ENCODE data around the gene MYL10. TPM values are rescaled to one million over a fixed set of nuclear protein-coding genes. Genes with fewer than 3 reads are reported as not detected.

Gene MYL10
- total RNA-seq, 2 donors from 2014 or later = not detected

DNA sequence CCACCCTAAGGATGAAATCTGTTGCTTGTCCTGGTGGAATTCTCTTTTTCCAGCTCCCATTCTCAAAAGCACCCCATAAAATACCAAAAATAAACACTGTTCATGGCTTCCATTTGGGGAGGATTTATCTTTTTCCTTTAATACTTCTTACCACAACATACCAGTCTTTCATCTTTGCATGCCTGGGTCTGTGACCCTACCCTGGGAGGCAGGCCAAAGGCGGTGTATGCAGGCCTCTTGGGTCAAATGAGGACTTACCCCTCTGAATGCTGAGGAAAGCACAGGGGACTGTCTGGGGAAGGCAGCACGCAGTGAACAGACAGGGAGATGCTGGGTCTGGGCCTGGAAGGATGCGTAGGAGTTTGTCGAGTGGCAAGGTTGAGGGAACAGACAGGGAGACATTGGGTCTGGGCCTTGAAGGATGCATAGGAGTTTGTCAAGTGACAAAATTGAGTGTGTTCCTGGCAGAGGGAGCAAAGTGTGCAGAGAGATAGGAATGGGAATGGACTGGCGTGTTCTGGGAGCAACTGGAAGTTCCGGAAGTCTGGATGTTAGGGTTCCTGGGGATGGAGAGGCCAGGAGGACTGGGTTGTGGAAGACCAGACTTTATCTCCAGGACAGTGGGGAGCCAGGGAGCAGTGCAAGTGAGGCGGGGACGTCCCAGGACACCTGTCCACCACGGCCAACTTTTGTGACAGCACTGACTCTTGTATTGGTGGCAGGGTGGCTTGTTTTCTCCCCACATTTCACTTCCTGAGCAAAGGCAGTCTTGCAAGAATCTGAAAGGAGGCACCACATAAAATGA, 40.8 kb downstream of the MYL10 start:
- ATAC-seq (replicated peaks) = no peak
- no peaks in the 10 kb centered on the region for H3K9me3 Mint-ChIP-seq
- H3K4me3 Mint-ChIP-seq = no peak overlapping the region
- no peaks in the 10 kb centered on the region for H3K4me1 Mint-ChIP-seq
- H3K27ac Mint-ChIP-seq = no peak overlapping the region
- H3K36me3 Mint-ChIP-seq (ENCODE audit: low read depth) = no peaks in the 10 kb centered on the region
- peaks cover under 1% of the 10 kb centered on the region for H3K27me3 Mint-ChIP-seq

- Mint-ChIP-seq H3K36me3 (ENCODE audit: low read depth) (no peaks in the 10 kb centered on the region), H3K9me3 (no peaks in the 10 kb centered on the region), H3K27me3 (peaks cover 7% of the 10 kb centered on the region), H3K4me1 (no peaks in the 10 kb centered on the region), H3K4me3 (no peak overlapping the region), H3K27ac (no peak overlapping the region)
- no peak for ATAC-seq (replicated peaks)
These were observed 42.0 kb downstream of the MYL10 start for GRCh38 chr7:101586906-101587677.

DNA sequence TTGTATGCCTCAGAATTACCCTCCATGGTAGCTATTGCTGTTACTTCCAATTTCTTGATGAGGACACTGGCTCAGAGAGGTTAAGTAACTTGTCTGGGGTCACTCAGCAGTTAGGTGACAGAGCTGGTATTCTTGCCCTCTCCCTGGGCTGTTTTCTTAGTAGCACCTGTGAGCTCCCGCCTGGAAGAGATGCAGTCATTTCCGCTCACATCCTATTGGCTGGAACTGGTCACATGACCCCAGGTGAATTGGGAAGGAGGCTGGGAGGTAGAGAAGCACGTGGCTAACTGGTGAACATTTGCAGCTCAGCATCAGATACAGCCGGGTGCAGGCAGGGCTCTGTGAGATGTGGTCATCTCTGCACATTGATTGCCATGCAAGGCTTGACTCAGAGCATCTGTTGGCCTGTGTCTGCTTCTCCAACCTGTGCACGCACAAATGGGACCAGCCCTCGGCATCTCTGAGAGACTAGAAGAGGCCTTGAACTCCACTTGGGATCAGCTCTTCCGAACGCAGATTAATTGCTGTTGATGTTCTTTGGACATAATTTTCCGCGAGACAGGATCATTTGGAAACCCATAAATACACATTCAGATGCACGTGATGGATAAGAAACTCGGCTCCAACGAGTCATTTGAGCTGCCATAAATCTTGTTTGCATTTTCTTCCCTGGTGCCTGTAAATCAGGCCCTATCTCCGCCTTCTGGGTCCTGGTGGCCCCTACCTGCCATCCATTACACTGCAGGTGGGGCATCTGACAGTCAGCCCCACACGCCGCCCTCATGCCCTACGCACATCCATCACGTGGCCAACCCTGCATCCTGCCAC, 42.8 kb downstream of the MYL10 start:
- ATAC-seq (replicated peaks) = no peak
- Mint-ChIP-seq H3K4me1 (no peaks in the 10 kb centered on the region), H3K27ac (no peak overlapping the region), H3K27me3 (peaks cover 13% of the 10 kb centered on the region), H3K9me3 (no peaks in the 10 kb centered on the region), H3K4me3 (no peak overlapping the region), H3K36me3 (ENCODE audit: low read depth) (no peaks in the 10 kb centered on the region)

- Mint-ChIP-seq H3K27me3 (peaks cover 16% of the 10 kb centered on the region), H3K4me3 (no peak overlapping the region), H3K4me1 (no peaks in the 10 kb centered on the region), H3K27ac (no peak overlapping the region), H3K36me3 (ENCODE audit: low read depth) (no peaks in the 10 kb centered on the region), H3K9me3 (no peaks in the 10 kb centered on the region)
- no peak for ATAC-seq (replicated peaks)
These were observed 46.1 kb downstream of the MYL10 start for GRCh38 chr7:101582971-101583370.

- H3K4me3 Mint-ChIP-seq = no peak overlapping the region
- H3K27ac Mint-ChIP-seq = no peak overlapping the region
- peaks cover 16% of the 10 kb centered on the region for H3K27me3 Mint-ChIP-seq
- H3K4me1 Mint-ChIP-seq = no peaks in the 10 kb centered on the region
- no peak for ATAC-seq (replicated peaks)
- no peaks in the 10 kb centered on the region for H3K9me3 Mint-ChIP-seq
- H3K36me3 Mint-ChIP-seq (ENCODE audit: low read depth) = no peaks in the 10 kb centered on the region
These were observed 47.2 kb downstream of the MYL10 start for GRCh38 chr7:101581891-101582290.

- Mint-ChIP-seq H3K4me1 (no peaks in the 10 kb centered on the region), H3K36me3 (ENCODE audit: low read depth) (no peaks in the 10 kb centered on the region), H3K9me3 (no peaks in the 10 kb centered on the region), H3K4me3 (no peak overlapping the region), H3K27me3 (peaks cover 20% of the 10 kb centered on the region), H3K27ac (no peak overlapping the region)
- ATAC-seq (replicated peaks) = no peak
These were observed 48.5 kb downstream of the MYL10 start for GRCh38 chr7:101580596-101580995.

GRCh38 chr7:101578552-101578951, 50.5 kb downstream of the MYL10 start:
- H3K9me3 Mint-ChIP-seq = peaks cover 3% of the 10 kb centered on the region
- H3K27ac Mint-ChIP-seq = no peak overlapping the region
- H3K4me1 Mint-ChIP-seq = no peaks in the 10 kb centered on the region
- H3K36me3 Mint-ChIP-seq (ENCODE audit: low read depth) = no peaks in the 10 kb centered on the region
- peaks cover 23% of the 10 kb centered on the region for H3K27me3 Mint-ChIP-seq
- no peak overlapping the region for H3K4me3 Mint-ChIP-seq
- no peak for ATAC-seq (replicated peaks)

DNA sequence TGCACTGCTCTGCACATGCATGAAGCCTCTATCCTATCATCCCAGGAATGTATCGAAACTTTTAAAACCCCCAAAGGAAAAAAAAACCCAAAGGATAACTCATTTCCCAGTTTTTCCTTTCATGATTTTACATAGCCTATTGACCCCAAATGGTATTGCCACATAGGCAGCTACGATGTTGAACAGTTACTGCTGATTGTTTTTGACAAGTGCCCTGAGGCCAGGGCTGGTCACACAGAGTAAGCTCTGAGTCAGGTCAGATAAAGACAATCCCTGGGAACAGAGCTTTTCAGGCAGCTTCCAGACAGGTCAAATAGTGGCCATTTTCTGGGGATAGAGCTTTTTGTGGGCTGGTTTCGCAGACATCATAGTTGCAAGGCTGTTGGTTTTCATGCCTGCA, 52.1 kb downstream of the MYL10 start:
- ATAC-seq (replicated peaks) = no peak
- Mint-ChIP-seq H3K27me3 (peaks cover 15% of the 10 kb centered on the region), H3K27ac (no peak overlapping the region)

GRCh38 chr7:101575721-101576120, 53.4 kb downstream of the MYL10 start:
- no peak overlapping the region for H3K4me3 Mint-ChIP-seq
- no peaks in the 10 kb centered on the region for H3K36me3 Mint-ChIP-seq (ENCODE audit: low read depth)
- no peaks in the 10 kb centered on the region for H3K4me1 Mint-ChIP-seq
- H3K9me3 Mint-ChIP-seq = peaks cover 5% of the 10 kb centered on the region
- H3K27ac Mint-ChIP-seq = no peak overlapping the region
- no peak for ATAC-seq (replicated peaks)
- peaks cover 10% of the 10 kb centered on the region for H3K27me3 Mint-ChIP-seq

More for the DNA sequence above, 52.1 kb downstream of the MYL10 start:
- no peaks in the 10 kb centered on the region for H3K4me1 Mint-ChIP-seq
- H3K9me3 Mint-ChIP-seq = peaks cover 5% of the 10 kb centered on the region
- H3K36me3 Mint-ChIP-seq (ENCODE audit: low read depth) = no peaks in the 10 kb centered on the region
- H3K4me3 Mint-ChIP-seq = no peak overlapping the region

GRCh38 chr7:101575168-101575567, 53.9 kb downstream of the MYL10 start:
- no peak overlapping the region for H3K4me3 Mint-ChIP-seq
- peaks cover 5% of the 10 kb centered on the region for H3K9me3 Mint-ChIP-seq
- H3K27ac Mint-ChIP-seq = no peak overlapping the region
- H3K36me3 Mint-ChIP-seq (ENCODE audit: low read depth) = no peaks in the 10 kb centered on the region
- peaks cover 10% of the 10 kb centered on the region for H3K27me3 Mint-ChIP-seq
- H3K4me1 Mint-ChIP-seq = no peaks in the 10 kb centered on the region
- ATAC-seq (replicated peaks) = no peak

- peaks cover 18% of the 10 kb centered on the region for H3K27me3 Mint-ChIP-seq
- no peak for ATAC-seq (replicated peaks)
- H3K9me3 Mint-ChIP-seq = peaks cover 5% of the 10 kb centered on the region
- no peaks in the 10 kb centered on the region for H3K4me1 Mint-ChIP-seq
- H3K27ac Mint-ChIP-seq = no peak overlapping the region
- H3K4me3 Mint-ChIP-seq = no peak overlapping the region
- no peaks in the 10 kb centered on the region for H3K36me3 Mint-ChIP-seq (ENCODE audit: low read depth)
These were observed 56.9 kb downstream of the MYL10 start for GRCh38 chr7:101572156-101572555.

GRCh38 chr7:101567230-101567629, 61.9 kb downstream of the MYL10 start:
- Mint-ChIP-seq H3K27me3 (peaks cover 12% of the 10 kb centered on the region), H3K36me3 (ENCODE audit: low read depth) (no peaks in the 10 kb centered on the region), H3K4me1 (no peaks in the 10 kb centered on the region), H3K4me3 (no peak overlapping the region), H3K9me3 (no peaks in the 10 kb centered on the region), H3K27ac (no peak overlapping the region)
- no peak for ATAC-seq (replicated peaks)

- Mint-ChIP-seq H3K27me3 (peaks cover 12% of the 10 kb centered on the region), H3K27ac (no peak overlapping the region), H3K4me1 (no peaks in the 10 kb centered on the region), H3K9me3 (no peaks in the 10 kb centered on the region), H3K4me3 (no peak overlapping the region), H3K36me3 (ENCODE audit: low read depth) (no peaks in the 10 kb centered on the region)
- ATAC-seq (replicated peaks) = no peak
These were observed 63.4 kb downstream of the MYL10 start for GRCh38 chr7:101565601-101566209.

GRCh38 chr7:101564778-101565211, 64.3 kb downstream of the MYL10 start:
- H3K27ac Mint-ChIP-seq = no peak overlapping the region
- ATAC-seq (replicated peaks) = no peak
- no peaks in the 10 kb centered on the region for H3K36me3 Mint-ChIP-seq (ENCODE audit: low read depth)
- no peaks in the 10 kb centered on the region for H3K4me1 Mint-ChIP-seq
- H3K9me3 Mint-ChIP-seq = no peaks in the 10 kb centered on the region
- H3K27me3 Mint-ChIP-seq = peaks cover 12% of the 10 kb centered on the region
- H3K4me3 Mint-ChIP-seq = no peak overlapping the region
